HG03565 (cell line): ENCODE results near the gene CHMP5.
A peak's percentile ranks its signal among the peaks of the same experiment; 100 is the strongest.

Experiments
- ATAC-seq: cut with Tn5 transposase; IDR thresholded peaks from one replicate; pipeline ENCODE4 v1.9.1; 2021; ENCODE audit warnings: mild to moderate bottlenecking, moderate library complexity; ENCODE audit not compliant: unreplicated experiment

The CHMP5 gene

DNA sequence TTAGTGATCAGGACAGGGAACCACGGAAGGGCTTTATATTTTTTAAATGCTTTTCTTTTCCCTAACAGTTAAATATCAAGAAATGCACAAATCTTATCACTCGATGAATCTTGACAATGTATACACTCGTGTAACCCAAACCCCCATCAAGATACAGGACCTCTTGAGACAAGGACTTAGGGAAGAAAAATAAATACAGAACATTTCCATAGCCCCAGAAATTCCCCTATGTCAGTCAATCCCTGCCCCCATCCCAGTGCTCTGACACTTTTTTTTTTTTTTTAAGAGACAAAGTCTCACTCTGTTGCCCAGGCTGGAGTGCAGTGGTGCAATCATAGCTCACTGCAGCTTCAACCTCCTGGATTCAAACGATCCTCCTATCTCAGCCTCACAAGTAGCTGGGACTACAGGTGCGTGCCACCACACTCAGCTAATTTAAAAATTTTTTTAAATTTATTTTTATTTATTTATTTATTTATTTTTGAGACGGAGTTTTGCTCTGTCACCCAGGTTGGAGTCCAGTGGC is 22.2 kb upstream of the CHMP5 start:
- ATAC-seq, result no peak

DNA sequence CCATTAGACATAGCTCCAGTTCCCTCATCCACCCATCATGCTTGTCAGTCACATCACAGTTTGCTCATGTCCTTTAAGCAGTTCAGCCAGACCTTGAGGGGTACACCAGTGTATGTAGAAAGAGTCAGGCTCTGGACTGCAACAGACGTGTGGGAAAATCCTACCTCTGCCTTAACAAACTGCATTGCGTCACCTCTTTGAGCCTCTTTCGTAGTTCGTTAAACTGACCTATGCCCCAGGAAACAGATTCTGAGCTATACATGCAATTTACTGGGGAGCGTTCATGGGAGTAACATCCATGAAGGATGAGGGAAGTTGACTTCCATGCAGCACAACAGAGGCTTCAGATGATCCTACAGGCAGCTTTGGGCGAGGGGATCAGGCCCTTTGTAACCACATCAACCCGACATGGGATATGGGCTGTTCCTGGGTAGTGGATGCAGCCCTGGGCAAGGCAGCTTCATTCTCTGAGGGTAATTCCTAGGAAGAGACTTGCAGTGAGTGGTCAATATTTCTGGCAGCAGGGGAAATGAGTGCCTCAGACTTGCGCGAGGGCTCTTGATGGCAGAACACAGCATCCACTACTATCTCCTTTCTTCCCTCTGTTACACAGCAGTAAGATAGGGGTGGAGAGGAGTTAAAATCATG is 20.6 kb upstream of the CHMP5 start:
- ATAC-seq, result no peak

DNA sequence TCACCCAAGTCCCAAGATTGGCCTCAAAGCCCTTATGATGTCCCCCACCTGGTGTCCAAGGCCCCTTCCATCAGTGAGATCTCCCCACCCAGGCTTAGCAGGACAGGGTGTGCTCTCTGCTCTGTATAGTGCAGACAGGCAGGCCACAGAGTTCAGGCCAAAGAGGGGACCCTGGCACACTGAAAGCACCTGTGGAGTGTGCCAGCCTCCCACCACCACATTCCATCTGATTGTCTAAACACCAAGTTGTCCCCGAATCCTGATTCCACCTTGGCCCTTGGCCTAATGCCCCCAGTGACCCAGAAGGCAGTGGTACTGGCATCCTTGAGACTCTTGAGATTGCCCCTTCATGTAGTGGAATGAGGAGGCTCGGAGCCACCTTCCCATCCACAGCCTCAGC is 19.5 kb upstream of the CHMP5 start:
- ATAC-seq, result no peak

DNA sequence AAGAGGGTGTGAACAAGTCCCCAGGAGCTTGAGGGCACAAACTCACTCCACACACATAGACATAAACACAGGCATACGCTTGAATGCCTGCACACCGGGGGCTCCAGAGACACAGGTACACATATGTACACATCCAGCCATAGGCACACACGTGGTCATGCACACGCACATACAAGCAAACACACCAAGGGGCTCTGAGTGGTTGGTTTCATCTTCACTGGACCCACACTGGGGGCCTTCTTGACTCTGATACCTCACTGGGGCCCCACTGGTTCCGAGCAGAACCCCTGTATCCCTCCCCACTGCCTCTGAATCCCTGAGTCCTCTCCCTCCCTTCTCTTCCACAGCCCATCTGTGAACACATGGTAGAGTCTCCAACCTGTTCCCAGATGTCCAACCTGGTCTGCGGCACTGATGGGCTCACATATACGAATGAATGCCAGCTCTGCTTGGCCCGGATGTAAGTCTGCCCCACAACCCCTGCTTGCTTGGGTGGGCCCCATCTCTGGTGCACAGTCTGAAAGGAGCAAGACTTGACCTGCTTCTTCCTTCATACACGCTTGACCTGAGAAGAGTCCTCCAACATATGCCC is 18.5 kb upstream of the CHMP5 start:
- no peak for ATAC-seq

DNA sequence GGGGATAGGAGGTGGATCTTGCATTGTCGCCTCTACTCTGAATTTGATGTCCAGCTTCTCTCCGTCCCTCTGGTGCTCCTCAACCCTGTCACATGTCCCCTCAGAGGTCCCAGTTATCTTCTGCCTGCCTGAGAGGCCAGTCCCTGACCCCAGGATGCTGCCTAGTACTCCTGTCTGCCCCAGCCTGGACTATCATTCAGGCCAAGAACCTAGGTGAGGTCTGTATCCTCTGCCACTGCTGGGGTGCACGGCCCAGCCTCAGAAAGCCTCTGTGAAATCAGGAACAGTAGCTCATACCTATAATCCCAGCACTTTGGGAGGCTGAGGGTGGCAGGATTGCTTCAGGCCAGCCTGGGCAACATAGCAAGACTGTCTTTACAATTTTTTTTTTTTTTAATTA is 16.2 kb upstream of the CHMP5 start:
- ATAC-seq, result no peak

DNA sequence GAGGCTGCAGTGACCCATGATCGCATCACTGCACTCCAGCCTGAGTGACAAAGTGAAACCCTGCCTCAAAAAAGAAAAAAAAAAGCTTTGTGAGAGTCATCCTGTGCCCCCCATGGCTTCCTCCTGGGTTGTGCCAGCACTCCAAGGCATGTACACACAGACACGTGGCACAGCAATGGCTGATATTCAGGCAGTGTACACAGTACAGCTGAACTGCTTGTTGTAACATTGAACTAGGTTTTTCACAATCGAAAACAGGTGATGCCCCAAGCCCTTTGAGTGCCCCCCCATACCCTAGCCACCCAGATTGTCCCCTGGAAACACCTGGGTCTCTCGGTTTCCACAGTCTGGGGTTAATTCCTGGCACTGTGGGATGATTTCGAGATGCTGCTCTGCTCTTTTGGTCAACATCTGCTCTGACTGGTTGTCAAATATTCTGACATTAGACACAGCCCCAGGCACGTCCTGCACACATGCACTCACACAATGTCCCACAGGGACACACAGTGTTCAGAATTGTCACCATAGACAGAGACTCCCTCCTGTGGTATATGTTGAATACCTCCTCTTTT is 15.7 kb upstream of the CHMP5 start:
- ATAC-seq, result no peak

DNA sequence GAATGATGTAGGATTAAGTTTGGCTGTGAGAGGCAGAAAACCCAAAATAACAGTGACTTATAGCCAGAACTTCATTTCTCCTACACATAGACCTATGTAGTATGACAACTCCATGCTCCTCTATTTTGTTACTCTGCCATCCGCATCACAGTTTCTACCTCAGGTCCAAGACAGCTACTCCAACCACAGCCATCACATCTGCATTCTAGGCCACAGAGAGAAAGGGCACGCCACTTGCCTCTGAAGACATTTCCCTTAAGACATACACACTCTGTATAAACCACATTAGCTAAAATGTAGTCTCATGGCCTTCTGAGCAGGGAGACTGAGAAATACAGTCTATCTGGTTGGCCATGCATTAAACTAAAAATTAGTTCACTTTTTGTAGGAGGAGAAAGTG is 14.9 kb upstream of the CHMP5 start:
- ATAC-seq, result no peak

DNA sequence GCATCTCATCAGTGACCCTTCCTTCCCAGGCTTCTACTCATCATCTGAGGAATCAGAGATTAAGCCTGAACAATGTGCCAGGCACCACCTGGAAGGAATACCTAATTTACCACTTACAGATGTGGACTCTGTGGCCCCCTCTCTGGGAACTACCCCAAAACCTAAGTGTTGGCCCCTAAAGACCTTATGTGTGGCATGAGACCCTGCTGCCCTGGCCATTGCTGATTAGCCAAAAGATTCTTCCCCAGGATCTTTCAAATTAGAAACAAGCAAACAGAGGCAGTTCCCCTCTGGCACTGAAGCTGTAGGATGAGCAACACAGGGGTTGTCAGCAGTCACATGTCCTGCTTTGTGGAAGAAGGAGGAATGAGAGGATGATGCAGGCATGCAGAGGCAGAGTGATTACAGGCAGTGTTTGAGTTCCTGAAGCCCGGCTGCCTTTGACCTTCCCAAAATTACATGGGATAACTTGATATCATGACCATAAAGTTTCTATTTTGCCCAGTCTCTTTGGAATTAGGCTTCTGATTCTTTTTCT is 14.3 kb upstream of the CHMP5 start:
- ATAC-seq, result no peak

DNA sequence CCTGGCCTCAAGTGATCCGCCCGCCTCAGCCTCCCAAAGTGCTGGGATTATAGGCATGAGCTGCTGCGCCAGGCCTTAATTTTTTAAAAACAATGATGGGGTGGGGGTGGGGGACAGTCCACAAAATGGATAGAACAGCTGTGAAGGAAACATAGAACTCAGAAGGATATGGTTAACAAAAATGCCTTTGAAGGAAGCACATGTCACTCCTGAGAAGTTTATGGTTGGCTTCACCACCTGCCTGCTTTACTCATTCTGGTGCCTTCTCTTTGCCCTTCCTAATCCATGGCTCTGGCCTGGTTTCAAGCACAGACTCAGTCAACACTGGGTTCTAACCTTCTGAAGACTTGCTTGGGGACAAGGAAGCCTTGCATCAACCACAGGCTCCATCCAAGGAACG is 10.6 kb upstream of the CHMP5 start:
- ATAC-seq, result no peak

DNA sequence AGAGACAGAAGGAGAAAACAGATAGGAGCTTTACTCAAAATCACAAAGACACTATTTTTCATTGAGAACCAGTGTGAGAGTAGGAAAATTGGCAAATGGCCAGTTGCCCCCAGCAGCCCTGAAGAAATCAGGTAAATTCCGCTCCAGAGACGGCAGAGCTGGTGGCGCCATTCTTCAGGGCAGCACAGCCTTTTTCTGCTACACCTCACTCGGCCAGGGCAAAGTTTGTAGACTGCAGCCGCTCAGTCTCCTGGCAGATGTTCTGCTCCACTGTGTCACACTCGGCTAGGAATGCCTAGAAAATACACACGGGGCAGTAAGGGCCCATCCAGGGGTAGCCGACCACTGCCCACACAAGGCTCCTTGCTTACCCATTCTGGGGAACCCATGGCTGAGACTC is 9.8 kb upstream of the CHMP5 start:
- no peak for ATAC-seq

DNA sequence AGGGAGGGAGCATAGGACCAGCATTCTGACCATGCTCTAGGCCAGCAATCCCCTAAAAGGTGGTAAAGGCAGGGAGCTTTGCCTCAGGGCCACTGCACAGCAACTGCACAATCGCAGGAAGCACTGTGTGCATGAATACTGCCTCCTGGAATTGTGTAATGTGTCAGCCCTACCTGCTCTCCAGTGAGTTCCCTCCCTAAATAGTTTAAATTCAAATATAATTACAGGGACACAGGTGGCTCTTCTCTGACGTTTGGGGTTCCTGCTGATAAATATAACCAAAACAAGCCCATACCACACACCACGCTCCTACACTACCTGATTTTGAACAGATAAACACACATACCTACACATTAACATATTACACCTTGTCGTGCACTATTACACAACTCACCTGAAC is 9.4 kb upstream of the CHMP5 start:
- ATAC-seq, result no peak

DNA sequence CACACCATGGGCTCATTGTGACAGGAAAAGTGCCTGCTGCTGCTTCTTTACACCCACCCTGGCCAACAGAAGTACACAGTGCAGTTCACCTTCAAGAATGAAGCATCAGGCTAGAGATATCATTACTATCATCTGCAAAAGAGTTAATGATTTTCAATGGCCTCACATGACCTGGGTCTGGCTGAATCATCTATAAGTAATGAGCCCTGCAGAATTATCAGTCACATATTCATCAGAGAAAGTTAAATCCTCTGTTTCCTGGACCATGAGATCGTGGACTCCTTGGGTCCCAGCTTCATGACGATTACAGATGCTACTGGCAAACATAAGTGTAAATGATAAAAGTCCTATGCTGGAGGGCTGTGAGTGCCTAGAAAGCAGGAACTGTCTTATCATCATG is 8.6 kb upstream of the CHMP5 start:
- ATAC-seq, result no peak

DNA sequence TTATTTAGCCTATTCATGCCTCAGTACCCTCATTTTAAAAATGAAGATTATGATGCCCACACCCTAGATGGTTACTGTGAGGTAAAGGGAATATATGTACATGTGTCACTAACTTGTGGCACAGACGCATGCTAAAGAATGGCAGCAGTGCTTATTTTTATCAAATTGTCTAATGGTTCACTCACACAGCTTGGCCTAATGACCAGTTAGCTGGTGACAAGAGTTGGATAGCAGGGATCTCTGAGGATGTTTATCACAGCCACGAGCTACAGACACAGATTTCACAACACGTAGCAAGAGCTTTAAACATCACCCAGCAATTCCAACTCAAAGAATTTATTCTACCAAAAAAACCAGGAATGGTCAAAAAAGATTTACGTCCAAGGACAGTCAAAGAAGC is 7.6 kb upstream of the CHMP5 start:
- ATAC-seq, result no peak

DNA sequence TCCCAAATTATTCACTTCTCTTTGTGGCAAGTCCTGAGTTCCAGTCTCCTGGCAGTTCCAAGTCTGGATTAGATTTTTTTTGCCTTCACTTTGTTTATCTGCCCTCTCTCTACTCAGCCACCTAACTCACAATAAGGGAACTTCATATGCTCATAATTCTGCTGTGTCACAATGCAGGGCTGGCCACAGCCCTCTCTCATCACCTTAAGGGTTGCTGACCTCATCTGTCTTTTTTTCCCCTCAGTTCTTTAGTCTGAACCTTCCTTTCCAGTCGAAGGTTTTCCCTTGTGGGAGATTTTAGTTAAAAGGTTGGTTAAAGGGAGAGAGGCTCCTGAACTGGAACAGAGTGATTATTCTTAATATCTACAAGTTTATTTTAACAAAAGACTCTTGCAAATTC is 4.5 kb upstream of the CHMP5 start:
- no peak for ATAC-seq

DNA sequence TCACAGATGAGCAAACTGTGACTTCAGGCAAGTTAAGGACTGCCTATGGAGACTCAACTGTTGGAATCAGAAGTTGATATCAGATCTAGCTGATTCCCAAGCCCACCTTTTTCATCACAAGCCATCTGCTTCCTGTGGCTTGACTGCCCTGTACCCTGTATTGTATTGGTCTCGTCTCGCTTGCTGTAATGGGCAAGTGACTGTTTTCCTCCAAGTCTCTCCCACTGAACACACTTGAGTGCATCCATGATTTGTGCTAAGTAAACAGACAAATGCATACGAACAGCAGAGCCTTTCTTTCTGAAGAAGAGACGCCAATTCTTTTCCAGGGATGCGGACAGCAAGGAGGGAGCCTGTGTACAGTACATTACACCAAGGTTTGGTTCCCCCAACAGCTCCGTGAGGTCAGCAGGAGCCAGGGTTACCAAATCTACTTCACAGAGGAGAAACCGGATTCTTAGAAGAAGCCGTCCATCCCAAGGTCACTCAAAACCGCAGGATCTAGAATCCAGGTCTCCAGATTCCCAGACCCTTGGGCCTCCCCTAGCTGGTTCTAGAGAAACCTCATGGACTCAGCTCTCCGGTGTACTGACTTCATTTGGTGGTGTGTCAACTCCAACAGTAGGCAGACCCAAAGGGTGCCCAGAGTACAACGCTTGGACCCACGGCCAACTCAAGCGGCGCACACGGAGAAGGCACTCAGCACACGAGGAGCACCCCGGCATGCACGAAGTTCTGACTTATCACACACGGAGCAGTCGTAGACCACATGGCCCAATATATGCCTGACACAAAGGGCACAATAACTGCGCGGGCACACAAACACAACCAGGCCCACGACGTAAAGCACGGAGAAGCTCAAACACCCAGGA is 1.5 kb upstream of the CHMP5 start:
- no peak for ATAC-seq

DNA sequence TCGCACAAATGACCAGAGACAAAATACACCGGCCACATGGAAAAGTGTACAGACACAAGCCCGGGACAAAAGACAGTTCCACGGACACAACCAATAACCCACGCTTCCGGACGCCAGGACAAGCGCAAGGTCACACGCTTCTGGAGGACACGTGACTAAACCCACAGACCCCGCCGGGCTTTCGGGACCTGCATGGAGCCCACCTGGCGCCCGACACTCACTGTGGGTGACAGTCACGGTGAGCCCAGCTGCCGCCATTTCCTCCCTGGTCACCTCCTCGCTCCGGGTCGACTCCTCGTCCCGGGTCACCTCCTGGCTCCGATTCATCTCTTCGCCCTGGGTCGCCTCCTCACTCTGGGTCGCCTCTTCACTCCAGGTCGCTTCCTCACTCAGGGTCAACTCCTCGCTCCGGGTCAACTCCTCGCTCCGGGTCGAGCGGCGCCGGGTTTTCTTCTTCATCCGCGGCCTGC is 811 bp upstream of the CHMP5 start:
- ATAC-seq, result peak; percentile 10

DNA sequence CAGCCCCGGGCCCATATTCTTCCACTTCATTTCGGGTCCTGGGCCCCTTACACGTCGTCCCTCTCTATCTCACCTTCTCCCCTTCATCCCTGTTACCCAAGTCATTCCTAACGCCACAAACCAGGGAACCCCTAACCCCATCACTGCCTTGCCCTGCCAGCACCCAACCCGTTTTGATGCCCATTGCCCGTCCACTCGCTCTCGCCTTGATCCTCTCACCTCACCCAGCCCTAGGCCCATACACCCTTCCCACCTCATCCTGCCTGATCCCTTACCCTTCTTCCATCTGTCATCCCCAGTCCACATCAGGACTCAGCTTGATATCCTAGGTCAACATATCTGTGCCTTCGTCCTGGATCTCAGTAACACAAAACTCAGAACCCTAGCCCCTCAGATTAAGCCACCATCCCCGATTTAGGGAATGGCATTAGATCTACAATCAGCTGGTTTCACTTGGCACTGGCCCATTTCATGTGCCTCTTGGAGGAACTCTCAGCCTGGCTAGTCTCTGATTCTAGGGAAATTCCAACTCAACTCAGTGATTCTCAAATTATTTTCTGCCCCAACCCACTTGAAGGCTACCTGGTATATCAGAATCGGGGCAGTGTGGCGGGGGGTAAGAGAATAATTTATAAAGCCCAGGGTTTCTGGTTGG is 489 bp downstream of the CHMP5 start:
- ATAC-seq, result no peak

DNA sequence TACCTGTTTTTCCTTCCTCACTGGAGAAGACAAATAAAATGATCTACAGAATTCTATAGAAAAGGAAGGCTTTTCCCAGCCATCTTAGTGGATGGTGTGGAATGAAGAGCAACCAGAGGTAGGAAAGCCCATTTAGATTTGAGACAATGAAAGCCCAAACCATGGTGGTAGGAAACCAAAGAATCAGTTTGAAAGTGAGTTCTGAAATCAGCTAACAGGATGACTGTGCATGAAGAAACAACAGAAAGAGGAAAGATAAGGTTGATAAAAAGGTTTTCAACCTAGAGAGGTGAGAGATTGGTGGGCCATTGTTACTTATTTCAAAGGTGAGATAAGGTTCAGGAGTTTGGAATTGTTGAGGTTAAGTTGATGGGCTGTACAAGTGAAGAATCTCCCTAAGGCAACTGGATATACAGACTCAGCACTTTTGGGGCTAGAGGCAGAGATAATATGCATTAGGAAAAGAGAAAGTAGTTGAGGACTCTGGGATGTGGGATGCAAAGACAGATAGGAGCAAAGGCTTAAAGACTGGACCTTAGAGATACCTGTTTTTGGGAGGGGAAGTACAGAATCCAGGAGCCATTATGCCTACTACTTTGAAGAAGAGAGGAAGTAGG is 2.4 kb downstream of the CHMP5 start:
- no peak for ATAC-seq

DNA sequence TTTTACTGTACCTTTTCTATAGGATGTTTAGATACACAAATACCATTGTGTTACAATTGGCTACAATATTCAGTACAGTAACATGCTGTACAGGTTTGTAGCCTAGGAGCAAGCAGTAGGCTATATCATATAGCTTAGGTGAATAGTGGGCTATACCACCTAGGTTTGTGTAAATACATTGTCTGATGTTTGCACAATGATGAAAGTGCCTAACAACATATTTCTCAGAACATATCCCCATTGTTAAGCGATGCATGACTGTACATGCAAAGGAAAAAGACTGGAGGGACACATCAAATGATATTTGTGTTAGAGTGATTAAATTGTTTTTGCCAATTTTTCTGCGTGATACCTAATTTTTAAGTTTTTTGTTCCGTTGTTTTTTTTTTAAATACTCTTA is 5.3 kb downstream of the CHMP5 start:
- no peak for ATAC-seq

DNA sequence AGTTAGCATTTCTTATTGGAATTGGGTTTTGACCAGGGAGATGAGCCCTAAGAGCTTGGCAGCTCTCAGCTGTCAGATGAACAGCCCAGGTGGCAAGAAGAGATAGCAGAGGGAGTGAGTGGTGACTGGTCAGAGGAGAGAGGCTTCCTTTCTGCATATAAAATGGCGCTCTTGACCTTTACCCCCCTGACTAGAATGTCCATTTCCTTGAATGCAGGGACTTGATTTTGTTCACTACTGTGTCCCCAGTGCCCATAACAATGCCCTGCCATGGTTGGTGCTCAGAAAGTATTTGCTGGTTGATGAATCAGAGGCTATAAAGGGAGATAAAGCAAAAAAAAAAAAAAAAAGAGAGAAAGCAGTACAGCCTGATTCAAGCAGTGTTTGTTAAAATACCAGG is 7.2 kb downstream of the CHMP5 start:
- ATAC-seq, result no peak
